Bronchial epithelial cell (primary cell): ENCODE results near the gene ETV5. TPM values are rescaled to one million over a fixed set of nuclear protein-coding genes. Genes with fewer than 3 reads are reported as not detected.

ENCODE experiments used
- DNase-seq: peaks from one replicate; pipeline ENCODE4 v3.0.0-alpha.2; 2010; ENCODE audit warnings: low read depth
- FAIRE-seq: peaks from 2 replicates; lab custom pipeline; 2011; peaks lifted over from hg19 to GRCh38; lab: Jason Lieb, UNC
- H3K27me3 ChIP-seq: 2 replicates; pipeline ENCODE4 v1.5.1; 2011; ENCODE audit warnings: low read length; ENCODE audit not compliant: control insufficient read depth, insufficient read depth
- H3K36me3 ChIP-seq: 2 replicates; pipeline ENCODE4 v1.5.1; 2011; ENCODE audit warnings: low read length; ENCODE audit not compliant: control insufficient read depth, insufficient read depth
- H3K4me3 ChIP-seq: 2 replicates; pipeline ENCODE4 v1.5.1; 2011; ENCODE audit warnings: mild to moderate bottlenecking, low read depth, low read length, control low read depth
- CTCF ChIP-seq: IDR thresholded peaks from 2 replicates; pipeline ENCODE4 v1.5.1; 2011; ENCODE audit warnings: mild to moderate bottlenecking, moderate library complexity, low read length, control low read depth, inconsistent platforms; ENCODE audit not compliant: insufficient read depth, severe bottlenecking
- total RNA-seq: library from RNA; depleted of rRNA; stranded (reverse); fragments of >200 nt; gene quantifications from 2 replicates; pipeline ENCODE4 v1.2.1, GENCODE V29; 2014

ETV5 gene
- total RNA-seq, 1 donor from 2014 or later, result 12.9 TPM

GRCh38 chr3:186098740-186099139 is 10.1 kb downstream of the ETV5 start:
- FAIRE-seq, result no peak

DNA sequence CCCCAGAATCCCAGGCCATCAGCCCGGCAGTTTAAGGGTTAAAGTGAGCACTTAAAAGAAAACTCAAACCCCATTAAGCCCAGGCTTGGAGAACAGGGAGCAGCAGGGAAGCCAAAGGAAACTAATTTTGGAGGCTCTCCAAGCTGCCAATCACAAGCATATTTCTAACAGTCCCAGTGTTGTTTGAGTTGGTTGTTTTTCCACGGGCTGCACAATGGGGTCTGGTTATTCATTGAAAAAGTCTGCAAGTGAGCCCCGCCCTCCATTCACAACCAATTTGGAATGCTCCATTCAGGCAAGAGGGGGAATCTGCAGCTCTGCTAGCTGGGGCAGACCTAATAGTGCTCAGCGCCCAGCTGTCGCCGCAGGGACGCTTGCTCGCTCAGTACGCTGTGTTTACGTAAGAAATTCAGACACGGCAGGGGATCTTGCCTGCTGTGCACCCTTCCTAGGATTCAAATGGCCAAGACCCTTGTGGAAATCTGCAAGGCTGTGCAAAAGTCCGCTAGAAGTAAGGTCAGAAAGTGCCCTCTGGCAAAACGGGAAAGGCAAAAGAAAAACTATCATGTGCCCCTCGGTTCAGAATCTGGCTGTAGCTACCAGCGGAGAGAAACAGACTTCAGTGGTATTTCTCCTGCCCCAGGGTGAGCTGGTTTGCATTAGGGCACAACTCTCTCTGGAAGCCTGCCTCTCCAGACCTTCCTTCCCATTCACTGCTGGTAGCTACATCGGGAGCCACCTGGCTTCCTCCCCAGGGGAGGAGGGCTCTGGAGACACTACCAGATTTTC is 11.0 kb downstream of the ETV5 start:
- FAIRE-seq, result no peak
- DNase-seq, result peak; percentile 81
- Histone ChIP-seq H3K27me3 (no peaks in the 10 kb centered on the region), H3K36me3 (no peaks in the 10 kb centered on the region), H3K4me3 (peak overlapping the region; percentile 8)
- TF ChIP-seq CTCF, result no peak

More at GRCh38 chr3:186098740-186099139, 10.1 kb downstream of the ETV5 start:
- H3K4me3 ChIP-seq, result no peak overlapping the region
- no peak for TF ChIP-seq CTCF
- H3K27me3 ChIP-seq, result no peaks in the 10 kb centered on the region
- H3K36me3 ChIP-seq, result no peaks in the 10 kb centered on the region
- no peak for DNase-seq

GRCh38 chr3:186097317-186097662 is 11.6 kb downstream of the ETV5 start:
- Histone ChIP-seq H3K4me3 (peak overlapping the region; percentile 7), H3K36me3 (no peaks in the 10 kb centered on the region), H3K27me3 (no peaks in the 10 kb centered on the region)
- FAIRE-seq (no peak), DNase-seq (no peak)
- no peak for TF ChIP-seq CTCF

DNA sequence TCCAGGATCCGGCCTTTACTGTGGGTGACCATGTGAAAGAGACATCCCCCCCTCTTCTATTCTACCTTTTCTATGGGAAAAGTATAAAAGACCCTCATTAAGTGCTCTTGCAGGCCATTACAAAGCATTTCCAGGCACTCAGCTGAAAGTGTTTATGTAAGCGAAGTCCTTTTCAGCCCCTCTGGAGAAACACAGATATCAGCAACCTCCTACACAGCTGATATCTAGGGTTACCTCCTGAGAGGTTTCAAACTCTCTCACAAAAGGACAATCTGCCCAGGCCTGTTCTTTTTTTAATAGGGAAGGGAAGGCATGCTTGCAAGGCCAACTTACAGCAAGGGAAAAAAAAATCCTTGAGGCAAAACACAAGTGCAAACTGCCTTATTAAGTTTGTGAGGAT is 12.6 kb downstream of the ETV5 start:
- H3K27me3 ChIP-seq, result no peaks in the 10 kb centered on the region
- H3K36me3 ChIP-seq, result no peaks in the 10 kb centered on the region
- TF ChIP-seq CTCF, result no peak
- FAIRE-seq, result no peak
- H3K4me3 ChIP-seq, result no peak overlapping the region
- no peak for DNase-seq

- FAIRE-seq (no peak), DNase-seq (no peak)
- TF ChIP-seq CTCF, result no peak
- Histone ChIP-seq H3K36me3 (no peaks in the 10 kb centered on the region), H3K4me3 (no peak overlapping the region), H3K27me3 (no peaks in the 10 kb centered on the region)
Measured at GRCh38 chr3:186095561-186096081, 13.3 kb downstream of the ETV5 start.
